Activated CD4-positive, alpha-beta T cell treated with anti-CD3 and anti-CD28 coated beads, Interleukin-2, amount 50 U/mL, for 48 hours (primary cell): Measurements from ENCODE around the gene COQ7.

Source experiments
- DNase-seq, 2 experiments: peaks; one replicate each; pipeline ENCODE4 v3.0.0-alpha.2; 2020

COQ7 gene

DNA sequence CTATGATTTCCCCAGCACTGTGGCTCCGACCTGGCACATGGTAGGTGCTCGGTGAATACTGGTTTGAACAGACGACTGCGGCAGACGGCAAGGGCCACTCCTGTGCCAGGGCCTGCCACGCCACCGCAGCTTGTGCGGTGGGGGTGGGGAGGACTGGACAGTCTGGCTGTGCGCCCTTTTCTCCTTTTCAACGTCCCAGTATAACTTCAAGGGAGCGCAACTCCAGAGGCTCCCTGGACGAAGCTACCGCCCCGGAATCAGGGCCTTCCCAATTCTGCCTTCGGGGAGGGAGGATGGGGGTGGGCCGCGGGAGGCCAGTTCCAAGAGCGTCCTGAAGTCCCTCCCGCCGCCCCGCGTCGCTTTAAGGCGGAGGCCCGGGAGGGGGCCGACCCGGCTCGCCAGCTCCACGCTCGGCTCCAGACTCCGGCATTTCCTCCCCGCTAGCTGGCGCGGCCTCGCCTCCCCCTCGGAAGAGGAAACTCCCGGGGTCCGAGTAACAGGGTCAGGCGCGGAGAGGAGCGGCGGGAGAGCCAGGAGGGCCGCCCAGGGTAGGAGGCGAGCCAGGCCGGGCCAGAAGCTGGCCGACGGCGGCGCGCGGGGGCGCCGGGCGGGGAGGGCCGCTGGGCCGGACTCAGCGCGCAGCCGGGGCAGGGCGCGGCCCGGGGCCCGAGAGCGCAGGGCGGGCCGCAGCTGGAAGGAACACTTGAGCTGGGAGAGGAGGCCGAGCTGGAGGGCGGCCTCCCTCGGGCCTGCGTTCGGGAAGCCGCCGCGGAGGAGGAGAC, 46.4 kb downstream of the COQ7 start, which contains the start of gene ITPRIPL2:
TSS of gene ITPRIPL2 (plus strand) at position 388 of the 782 bp plus-strand sequence. CDS start 498 bp downstream, outside the sequence.
- DNase-seq: peak; percentile 31 to 42

GRCh38 chr16:19114359-19115147, 47.1 kb downstream of the COQ7 start:
- DNase-seq: peak in 1 of 2 experiments; percentile 34

DNA sequence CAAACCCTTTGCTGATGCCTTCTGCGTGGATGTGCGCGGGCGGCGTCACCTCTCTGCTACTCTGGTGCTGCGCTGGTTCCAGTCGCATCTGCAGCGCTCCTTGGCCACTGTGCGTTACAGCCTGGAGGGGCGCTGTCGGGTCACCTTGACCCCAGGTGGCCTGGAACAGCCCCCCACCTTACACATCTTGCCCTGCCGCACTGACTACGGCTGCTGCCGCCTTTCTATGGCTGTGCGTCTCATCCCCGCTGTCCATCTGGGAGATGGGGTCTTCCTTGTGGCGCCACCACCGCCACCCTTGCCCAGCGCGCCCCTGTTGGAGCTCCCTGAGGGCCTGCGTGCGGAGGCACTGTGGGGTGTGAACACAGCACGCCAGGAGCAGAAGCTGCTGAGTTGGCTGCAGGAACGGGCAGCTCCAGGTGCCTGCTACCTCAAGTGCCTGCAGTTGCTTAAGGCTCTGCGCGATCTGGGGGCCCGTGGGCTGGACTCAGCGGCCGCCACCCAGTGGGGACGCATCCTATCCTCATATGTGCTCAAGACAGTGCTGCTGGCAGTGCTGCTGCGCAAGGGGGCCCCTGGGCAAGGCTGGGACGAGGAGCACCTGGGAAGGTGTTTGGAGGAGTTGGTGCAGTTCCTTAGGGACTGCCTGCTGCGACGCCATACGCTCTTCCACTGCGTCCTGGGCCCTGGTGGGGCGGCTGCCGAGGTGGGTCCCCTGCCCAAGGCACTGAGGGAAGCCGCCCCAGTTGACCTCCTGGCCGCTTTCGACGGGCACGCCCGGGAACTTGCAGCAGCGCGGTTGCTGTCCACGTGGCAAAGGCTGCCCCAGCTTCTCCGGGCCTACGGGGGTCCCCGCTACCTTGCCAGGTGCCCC, 48.0 kb downstream of the COQ7 start:
- no peak for DNase-seq

- DNase-seq: no peak
These were observed 49.5 kb downstream of the COQ7 start for GRCh38 chr16:19116711-19117449.

DNA sequence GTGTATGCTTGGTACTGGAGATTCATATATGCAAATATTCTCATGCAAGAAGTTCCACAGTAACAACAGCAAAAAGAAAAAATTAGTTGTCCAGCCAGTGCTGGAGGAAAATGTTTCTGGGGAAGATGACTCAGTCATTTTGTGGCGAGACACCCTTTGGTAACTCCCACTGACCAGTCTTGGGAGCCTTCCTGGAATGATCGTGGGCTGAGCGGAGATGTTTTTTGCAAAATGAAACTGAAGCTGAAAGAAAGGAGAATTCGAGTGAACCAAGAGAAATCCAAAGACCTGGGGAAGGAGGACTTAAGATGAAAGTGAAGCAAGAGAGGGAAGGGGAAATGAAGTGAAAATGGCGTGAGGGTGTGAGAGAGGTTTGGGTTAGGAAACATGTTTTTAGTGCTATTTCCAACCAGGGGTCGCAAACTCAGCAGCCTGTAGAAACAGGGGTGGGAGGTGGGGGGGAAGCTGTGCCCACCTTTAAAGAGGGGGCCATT, 51.6 kb downstream of the COQ7 start:
- DNase-seq: peak; percentile 47 to 63

DNA sequence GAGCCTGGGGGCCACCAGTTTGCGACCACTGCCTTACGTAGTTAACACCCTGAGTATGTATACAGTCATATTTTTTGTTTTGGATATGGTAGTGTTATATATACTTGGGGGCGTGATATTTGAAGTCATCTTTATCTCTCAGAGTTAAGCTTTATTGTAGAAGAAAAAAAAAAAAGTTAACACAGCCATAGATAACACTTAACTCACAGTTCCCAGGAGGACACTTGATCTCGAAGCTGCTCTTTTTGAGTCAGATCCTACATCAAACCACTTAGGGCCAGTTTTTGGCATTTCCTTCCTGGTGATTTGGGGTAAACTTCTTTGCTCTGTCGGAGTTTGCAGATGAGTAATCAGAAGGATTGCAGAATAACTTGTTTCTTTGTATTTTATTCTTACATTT, 52.1 kb downstream of the COQ7 start:
- no peak for DNase-seq

GRCh38 chr16:19123535-19124178, 56.2 kb downstream of the COQ7 start:
- no peak for DNase-seq

GRCh38 chr16:19126300-19126699, 58.9 kb downstream of the COQ7 start:
- no peak for DNase-seq

DNA sequence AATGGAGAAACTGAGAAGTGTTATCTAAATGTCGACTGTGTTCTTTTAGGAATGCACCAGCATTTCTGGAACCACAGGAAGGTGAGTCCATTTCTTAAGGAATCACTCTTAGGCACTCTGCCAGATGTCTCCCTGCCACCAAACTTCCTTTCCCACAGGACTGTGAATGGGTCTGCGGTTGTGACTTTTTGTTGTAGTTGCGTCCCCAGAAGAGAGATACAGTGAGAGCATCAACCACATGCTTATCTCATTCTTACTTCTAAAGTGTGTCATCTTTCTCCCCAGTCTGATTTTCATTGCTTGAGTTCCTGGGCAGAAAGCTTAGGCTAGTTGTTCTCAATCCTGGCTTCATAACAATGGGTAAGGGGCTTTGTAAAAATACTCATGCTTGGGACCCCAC, 59.8 kb downstream of the COQ7 start:
- DNase-seq: peak in 1 of 2 experiments; percentile 34

- peak in 1 of 2 experiments; percentile 36 for DNase-seq
These were observed 60.3 kb downstream of the COQ7 start for GRCh38 chr16:19127674-19128131.

DNA sequence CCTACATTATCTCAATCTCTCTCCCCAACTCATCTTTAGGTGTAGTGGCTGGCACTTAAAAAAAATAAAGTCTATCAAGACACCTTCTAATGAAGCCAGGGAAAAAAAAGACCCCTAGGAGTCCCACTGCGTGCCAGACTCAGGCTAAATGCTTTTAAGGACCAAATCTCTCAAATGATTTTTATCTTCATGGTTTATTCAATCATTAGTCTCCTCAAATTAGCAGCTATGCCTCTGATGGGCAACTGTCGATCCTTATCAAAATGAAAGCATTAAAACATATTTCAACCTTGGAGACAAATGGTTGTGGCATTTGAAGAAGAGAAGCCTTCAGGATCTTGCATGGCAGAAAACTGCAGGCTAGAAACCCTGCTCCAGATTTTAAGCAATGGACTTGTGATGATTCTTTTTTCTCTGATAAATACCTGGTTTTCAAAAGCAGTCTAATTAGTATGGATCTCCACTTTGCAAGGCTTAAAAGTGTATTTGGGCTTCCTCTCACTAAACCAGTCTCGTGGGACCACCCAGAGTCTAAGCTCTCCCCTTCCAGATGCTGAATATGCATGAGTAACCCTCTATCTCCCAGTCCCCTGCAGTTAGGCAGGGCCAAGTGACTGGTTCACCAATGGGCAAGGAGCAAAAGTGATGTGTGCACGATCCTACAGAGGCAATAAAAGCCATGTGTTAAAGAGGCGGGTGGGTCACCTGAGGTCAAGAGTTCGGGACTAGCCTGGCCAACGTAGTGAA, 61.2 kb downstream of the COQ7 start:
- no peak for DNase-seq
